ENCODE measurements around the gene TRIM7. TPM values are rescaled to one million over a fixed set of nuclear protein-coding genes. Genes with fewer than 3 reads are reported as not detected.

Gene TRIM7
- total RNA-seq, 2 donors from 2014 or later = not detected

- Histone ChIP-seq H3K27me3 (ENCODE audit: control insufficient read depth, insufficient read depth, low read length, poor library complexity, severe bottlenecking) (peaks cover 49% of the 10 kb centered on the region), H3K36me3 (ENCODE audit: control insufficient read depth, insufficient read depth, low read length) (no peaks in the 10 kb centered on the region), H3K4me3 (ENCODE audit: low read length) (peak overlapping the region; percentile 74), H3K4me1 (ENCODE audit: control insufficient read depth, insufficient read depth, low read length) (no peaks in the 10 kb centered on the region), H3K9ac (ENCODE audit: extremely low read depth, low read length, poor library complexity, severe bottlenecking) (no peak overlapping the region), H3K27ac (ENCODE audit: low read depth, low read length) (no peak overlapping the region), H3K9me3 (ENCODE audit: control insufficient read depth, low read length) (no peaks in the 10 kb centered on the region)
- H3K9me3 Mint-ChIP-seq = no peaks in the 10 kb centered on the region
- H3K36me3 Mint-ChIP-seq (ENCODE audit: low read depth) = no peaks in the 10 kb centered on the region
- H3K4me3 Mint-ChIP-seq = peak overlapping the region; percentile 60
- peaks cover 15% of the 10 kb centered on the region for H3K4me1 Mint-ChIP-seq
- WGBS, 2 experiments (ENCODE audit: insufficient coverage in 1 of 2, insufficient read length in 1 of 2) = 0 to 2% methylated on average over 32 to 50 of the region's 50 CpGs
- peak; percentile 24 for TF ChIP-seq CTCF (conservative IDR thresholded peaks at IDR 0.05)
- H3K27me3 Mint-ChIP-seq (ENCODE audit: insufficient read depth) = peaks cover 64% of the 10 kb centered on the region
- DNase-seq = peak; percentile 95
- peak overlapping the region; percentile 70 for H3K27ac Mint-ChIP-seq
Observed at GRCh38 chr5:181173420-181174342, 31.3 kb downstream of the TRIM7 start.

GRCh38 chr5:181173027-181173419 lies 32.0 kb downstream of the TRIM7 start:
- Histone ChIP-seq H3K4me3 (ENCODE audit: low read length) (peak overlapping the region; percentile 74), H3K27me3 (ENCODE audit: control insufficient read depth, insufficient read depth, low read length, poor library complexity, severe bottlenecking) (peaks cover 56% of the 10 kb centered on the region), H3K36me3 (ENCODE audit: control insufficient read depth, insufficient read depth, low read length) (no peaks in the 10 kb centered on the region), H3K9ac (ENCODE audit: extremely low read depth, low read length, poor library complexity, severe bottlenecking) (no peak overlapping the region), H3K4me1 (ENCODE audit: control insufficient read depth, insufficient read depth, low read length) (no peaks in the 10 kb centered on the region), H3K9me3 (ENCODE audit: control insufficient read depth, low read length) (no peaks in the 10 kb centered on the region), H3K27ac (ENCODE audit: low read depth, low read length) (no peak overlapping the region)
- WGBS, 2 experiments (ENCODE audit: insufficient coverage in 1 of 2, insufficient read length in 1 of 2) = 33 to 42% methylated on average over 11 of the region's 11 CpGs
- no peaks in the 10 kb centered on the region for H3K9me3 Mint-ChIP-seq
- peak overlapping the region; percentile 1 for H3K27ac Mint-ChIP-seq
- no peak for DNase-seq
- peaks cover 69% of the 10 kb centered on the region for H3K27me3 Mint-ChIP-seq (ENCODE audit: insufficient read depth)
- peaks cover 19% of the 10 kb centered on the region for H3K4me1 Mint-ChIP-seq
- H3K4me3 Mint-ChIP-seq = peak overlapping the region; percentile 60
- no peaks in the 10 kb centered on the region for H3K36me3 Mint-ChIP-seq (ENCODE audit: low read depth)
- TF ChIP-seq CTCF (conservative IDR thresholded peaks at IDR 0.05) = peak; percentile 37

- Mint-ChIP-seq H3K27ac (no peak overlapping the region), H3K27me3 (ENCODE audit: insufficient read depth) (peaks cover 70% of the 10 kb centered on the region), H3K4me1 (peaks cover 19% of the 10 kb centered on the region), H3K4me3 (no peak overlapping the region), H3K36me3 (ENCODE audit: low read depth) (no peaks in the 10 kb centered on the region), H3K9me3 (no peaks in the 10 kb centered on the region)
- no peak for TF ChIP-seq CTCF (conservative IDR thresholded peaks at IDR 0.05)
- Histone ChIP-seq H3K9ac (ENCODE audit: extremely low read depth, low read length, poor library complexity, severe bottlenecking) (no peak overlapping the region), H3K36me3 (ENCODE audit: control insufficient read depth, insufficient read depth, low read length) (no peaks in the 10 kb centered on the region), H3K4me1 (ENCODE audit: control insufficient read depth, insufficient read depth, low read length) (no peaks in the 10 kb centered on the region), H3K9me3 (ENCODE audit: control insufficient read depth, low read length) (no peaks in the 10 kb centered on the region), H3K27ac (ENCODE audit: low read depth, low read length) (no peak overlapping the region), H3K4me3 (ENCODE audit: low read length) (no peak overlapping the region), H3K27me3 (ENCODE audit: control insufficient read depth, insufficient read depth, low read length, poor library complexity, severe bottlenecking) (peaks cover 67% of the 10 kb centered on the region)
- DNase-seq = no peak
- WGBS, 2 experiments (ENCODE audit: insufficient coverage in 1 of 2, insufficient read length in 1 of 2) = 61% methylated on average over 2 of the region's 3 CpGs; no CpG with 5 or more reads in 1 of the 2 experiments
Observed at GRCh38 chr5:181171782-181172181, 33.2 kb downstream of the TRIM7 start.
